ENCODE data around the gene PRPF40A. TPM values are rescaled to one million over a fixed set of nuclear protein-coding genes. Genes with fewer than 3 reads are reported as not detected.

PRPF40A gene
- total and polyA plus RNA-seq, 9 of the 15 experiments (the other 6 are each of a cell fraction or from before 2014, with no cell fraction given) = 168 to 304 (median 264) TPM

DNA sequence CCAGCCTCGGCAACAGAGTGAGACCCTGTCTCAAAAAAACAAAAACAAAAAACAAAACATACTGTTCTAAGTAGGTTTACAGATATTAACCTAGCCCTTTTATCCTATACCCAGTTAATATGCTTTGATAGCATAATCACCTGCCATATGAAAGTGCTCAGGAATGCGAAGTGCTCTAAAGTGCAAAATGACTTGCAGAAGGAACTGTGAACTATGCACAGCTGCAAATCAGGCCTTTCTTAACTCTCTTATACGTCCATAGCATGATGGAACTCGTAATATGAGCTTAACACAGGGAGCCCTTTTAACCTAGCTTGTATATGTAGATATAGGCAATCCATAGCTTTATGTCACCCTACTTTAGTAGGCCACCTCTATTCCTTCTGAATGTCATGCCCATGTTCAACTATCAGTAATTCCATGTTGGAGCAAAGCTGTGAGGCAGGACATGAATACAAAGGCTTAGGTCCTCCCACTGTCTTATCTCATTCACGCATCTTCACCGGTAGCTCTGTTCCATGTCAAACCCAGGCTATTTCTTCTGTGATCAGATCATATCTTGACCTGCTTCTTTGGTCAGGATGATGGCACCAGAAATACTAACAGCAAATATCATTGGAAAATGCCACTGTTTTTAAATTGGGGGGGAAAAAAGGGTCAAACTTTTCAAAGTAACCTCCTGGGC lies 72.9 kb downstream of the PRPF40A start (continued):
- TF ChIP-seq MCM5 (IDR thresholded peaks at IDR 0.05; ENCODE audit: low read depth) (no peak), TAF7 (tag; IDR thresholded peaks at IDR 0.05) (no peak), ZSCAN32 (CRISPR knock-in tag; IDR thresholded peaks at IDR 0.05) (no peak), PHF20 (IDR thresholded peaks at IDR 0.05; ENCODE audit: partially characterized antibody) (no peak), ZNF41 (CRISPR knock-in tag; conservative IDR thresholded peaks at IDR 0.05) (no peak), RBM17 (IDR thresholded peaks at IDR 0.05; ENCODE audit: borderline replicate concordance, low read depth, low read length) (no peak)

DNA sequence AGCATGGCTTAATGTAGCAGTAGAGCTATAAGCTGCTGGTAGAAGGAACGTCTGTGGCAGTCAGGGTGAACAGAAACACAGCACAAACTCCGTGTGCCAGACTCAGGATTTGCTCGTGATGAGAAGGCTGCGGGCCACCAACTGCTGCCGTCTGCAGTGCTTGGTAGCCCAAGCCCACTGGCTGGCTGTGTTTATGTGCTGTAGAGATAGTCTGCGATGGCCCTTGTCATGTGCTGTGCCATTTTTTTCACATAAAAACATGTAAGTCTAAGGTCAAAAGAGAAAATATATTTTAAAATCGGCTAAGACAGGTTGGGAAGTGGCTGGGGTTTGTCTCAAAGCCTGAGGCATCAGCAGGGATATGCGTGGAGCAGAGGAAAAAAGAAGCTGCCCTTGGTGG lies 78.7 kb downstream of the PRPF40A start:
- Histone ChIP-seq H2AFZ (ENCODE audit: low read depth, low read length) (no peak overlapping the region), H3K36me3 (ENCODE audit: control insufficient read depth, insufficient read depth, low read length) (no peaks in the 10 kb centered on the region), H4K20me1 (replicated peaks; ENCODE audit: control insufficient read depth, insufficient read depth, low read length) (peaks cover 8% of the 10 kb centered on the region; the same call in 1 of the 2 replicates), H3K4me2 (ENCODE audit: insufficient read depth, low read length) (no peak overlapping the region), H3K27ac (ENCODE audit: extremely low read depth, low read depth, low read length) (no peak overlapping the region), H3K9ac (ENCODE audit: insufficient read depth in 1 of 2, low read depth in 2 of 2, low read length in 2 of 2) (no peak overlapping the region), H3K4me1 (replicated peaks in 1 of 2; ENCODE audit: control insufficient read depth in 2 of 2, insufficient read depth in 2 of 2, low read length in 2 of 2) (no peaks in the 10 kb centered on the region), H3K9me3 (replicated peaks; ENCODE audit: control insufficient read depth, insufficient read depth, low read depth, low read length) (no peaks in the 10 kb centered on the region), H3K79me2 (ENCODE audit: control insufficient read depth, insufficient read depth, low read length) (no peaks in the 10 kb centered on the region), H3K27me3 (ENCODE audit: control insufficient read depth in 2 of 2, insufficient read depth in 2 of 2, low read length in 2 of 2) (peaks cover 9 to 16% of the 10 kb centered on the region in 2 experiments; a peak in 3 of 5 replicates), H3K9me1 (ENCODE audit: control insufficient read depth, insufficient read depth, low read length) (no peaks in the 10 kb centered on the region), H3K4me3 (no peak overlapping the region)
- TF ChIP-seq GTF2A2 (tag; IDR thresholded peaks at IDR 0.05) = no peak
- TF ChIP-seq, protein P1, sequence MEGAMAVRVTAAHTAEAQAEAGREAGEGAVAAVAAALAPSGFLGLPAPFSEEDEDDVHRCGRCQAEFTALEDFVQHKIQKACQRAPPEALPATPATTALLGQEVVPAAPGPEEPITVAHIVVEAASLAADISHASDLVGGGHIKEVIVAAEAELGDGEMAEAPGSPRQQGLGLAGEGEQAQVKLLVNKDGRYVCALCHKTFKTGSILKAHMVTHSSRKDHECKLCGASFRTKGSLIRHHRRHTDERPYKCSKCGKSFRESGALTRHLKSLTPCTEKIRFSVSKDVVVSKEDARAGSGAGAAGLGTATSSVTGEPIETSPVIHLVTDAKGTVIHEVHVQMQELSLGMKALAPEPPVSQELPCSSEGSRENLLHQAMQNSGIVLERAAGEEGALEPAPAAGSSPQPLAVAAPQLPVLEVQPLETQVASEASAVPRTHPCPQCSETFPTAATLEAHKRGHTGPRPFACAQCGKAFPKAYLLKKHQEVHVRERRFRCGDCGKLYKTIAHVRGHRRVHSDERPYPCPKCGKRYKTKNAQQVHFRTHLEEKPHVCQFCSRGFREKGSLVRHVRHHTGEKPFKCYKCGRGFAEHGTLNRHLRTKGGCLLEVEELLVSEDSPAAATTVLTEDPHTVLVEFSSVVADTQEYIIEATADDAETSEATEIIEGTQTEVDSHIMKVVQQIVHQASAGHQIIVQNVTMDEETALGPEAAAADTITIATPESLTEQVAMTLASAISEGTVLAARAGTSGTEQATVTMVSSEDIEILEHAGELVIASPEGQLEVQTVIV (CRISPR knock-in tag; IDR thresholded peaks at IDR 0.05; ENCODE audit: borderline replicate concordance) = no peak
- TF ChIP-seq FUS (optimal IDR thresholded peaks at IDR 0.05; ENCODE audit: low read depth, low read length) = no peak
- TF ChIP-seq, protein P2, sequence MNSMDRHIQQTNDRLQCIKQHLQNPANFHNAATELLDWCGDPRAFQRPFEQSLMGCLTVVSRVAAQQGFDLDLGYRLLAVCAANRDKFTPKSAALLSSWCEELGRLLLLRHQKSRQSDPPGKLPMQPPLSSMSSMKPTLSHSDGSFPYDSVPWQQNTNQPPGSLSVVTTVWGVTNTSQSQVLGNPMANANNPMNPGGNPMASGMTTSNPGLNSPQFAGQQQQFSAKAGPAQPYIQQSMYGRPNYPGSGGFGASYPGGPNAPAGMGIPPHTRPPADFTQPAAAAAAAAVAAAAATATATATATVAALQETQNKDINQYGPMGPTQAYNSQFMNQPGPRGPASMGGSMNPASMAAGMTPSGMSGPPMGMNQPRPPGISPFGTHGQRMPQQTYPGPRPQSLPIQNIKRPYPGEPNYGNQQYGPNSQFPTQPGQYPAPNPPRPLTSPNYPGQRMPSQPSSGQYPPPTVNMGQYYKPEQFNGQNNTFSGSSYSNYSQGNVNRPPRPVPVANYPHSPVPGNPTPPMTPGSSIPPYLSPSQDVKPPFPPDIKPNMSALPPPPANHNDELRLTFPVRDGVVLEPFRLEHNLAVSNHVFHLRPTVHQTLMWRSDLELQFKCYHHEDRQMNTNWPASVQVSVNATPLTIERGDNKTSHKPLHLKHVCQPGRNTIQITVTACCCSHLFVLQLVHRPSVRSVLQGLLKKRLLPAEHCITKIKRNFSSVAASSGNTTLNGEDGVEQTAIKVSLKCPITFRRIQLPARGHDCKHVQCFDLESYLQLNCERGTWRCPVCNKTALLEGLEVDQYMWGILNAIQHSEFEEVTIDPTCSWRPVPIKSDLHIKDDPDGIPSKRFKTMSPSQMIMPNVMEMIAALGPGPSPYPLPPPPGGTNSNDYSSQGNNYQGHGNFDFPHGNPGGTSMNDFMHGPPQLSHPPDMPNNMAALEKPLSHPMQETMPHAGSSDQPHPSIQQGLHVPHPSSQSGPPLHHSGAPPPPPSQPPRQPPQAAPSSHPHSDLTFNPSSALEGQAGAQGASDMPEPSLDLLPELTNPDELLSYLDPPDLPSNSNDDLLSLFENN (IDR thresholded peaks at IDR 0.05; ENCODE audit: low read depth in 2 of 2, low read length in 2 of 2) = no peak
- TF ChIP-seq ZNF134 (CRISPR knock-in tag; conservative IDR thresholded peaks at IDR 0.05) = no peak
- TF ChIP-seq ZNF707 (CRISPR knock-in tag; conservative IDR thresholded peaks at IDR 0.05) = no peak
- no peak for TF ChIP-seq ETS2 (tag; IDR thresholded peaks at IDR 0.05; ENCODE audit: borderline replicate concordance, poor library complexity, severe bottlenecking)
- 0% methylated on average over 8 of the region's 8 CpGs for WGBS (ENCODE audit: insufficient coverage, low coverage, missing lambda C conversion rate)
- intact Hi-C loops (cut with micrococcal nuclease) (loop anchor here (5.0 to 10.0 kb wide), 2 partner anchors 304 to 461 kb away; partner anchors contain the start of genes FMNL2 and STAM2), in situ Hi-C loops (cut with MboI) (no loop called here)
- ATAC-seq = no peak
- no peak for FAIRE-seq
- DNase-seq (ENCODE audit: extremely low read depth in 1 of 4, low spot score in 3 of 4) = no peak
- POLR2A ChIA-PET = interaction anchor here (1.0 kb wide), 1 partner anchor 8 kb away, joined by 3 read pairs; no protein-coding TSS in a partner anchor
- no TSS peak for BruUV-seq (replicated peaks)
- CTCF ChIA-PET (ENCODE audit: low intra/inter-chr PET ratio) = no interaction called here
